GM18498 (cell line): ENCODE data around the gene PCDHGA7.
"Not testable (repeated sequence)": the region's sequence is repeated elsewhere in the genome, so short reads cannot be mapped to it uniquely, and the experiment has no call there.

Source experiments
- ATAC-seq: cut with Tn5 transposase; IDR thresholded peaks from one replicate; pipeline ENCODE4 v1.9.1; 2021; ENCODE audit warnings: mild to moderate bottlenecking, moderate library complexity; ENCODE audit not compliant: unreplicated experiment

PCDHGA7 gene

GRCh38 chr5:141397756-141398551 lies 15.4 kb downstream of the PCDHGA7 start, which contains the start of gene PCDHGB5:
TSS of gene PCDHGB5 (plus strand) at chr5:141397947. CDS start at chr5:141398128, 181 bp downstream.
- peak; percentile 79 for ATAC-seq

- no peak for ATAC-seq
Observed at GRCh38 chr5:141398608-141399007, 16.1 kb downstream of the PCDHGA7 start.

DNA sequence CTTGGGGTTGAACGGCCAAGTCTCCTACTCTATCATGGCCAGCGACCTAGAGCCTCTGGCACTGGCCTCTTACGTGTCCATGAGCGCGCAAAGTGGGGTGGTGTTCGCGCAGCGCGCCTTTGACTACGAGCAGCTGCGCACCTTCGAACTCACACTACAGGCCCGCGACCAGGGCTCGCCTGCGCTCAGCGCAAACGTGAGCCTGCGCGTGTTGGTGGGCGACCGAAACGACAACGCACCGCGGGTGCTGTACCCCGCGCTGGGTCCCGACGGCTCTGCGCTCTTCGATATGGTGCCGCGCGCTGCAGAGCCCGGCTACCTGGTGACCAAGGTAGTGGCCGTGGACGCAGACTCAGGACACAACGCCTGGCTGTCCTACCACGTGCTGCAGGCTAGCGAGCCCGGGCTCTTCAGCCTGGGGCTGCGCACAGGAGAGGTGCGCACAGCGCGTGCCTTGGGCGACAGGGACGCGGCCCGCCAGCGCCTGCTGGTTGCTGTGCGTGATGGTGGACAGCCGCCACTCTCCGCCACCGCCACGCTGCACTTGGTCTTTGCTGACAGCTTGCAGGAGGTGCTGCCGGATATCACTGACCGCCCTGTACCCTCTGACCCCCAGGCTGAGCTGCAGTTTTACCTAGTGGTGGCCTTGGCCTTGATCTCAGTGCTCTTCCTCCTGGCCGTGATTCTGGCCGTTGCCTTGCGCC lies 17.2 kb downstream of the PCDHGA7 start:
- no peak for ATAC-seq

- no peak for ATAC-seq
Observed at GRCh38 chr5:141402553-141403243, 20.2 kb downstream of the PCDHGA7 start, which contains the start of gene PCDHGA9. TSS of gene PCDHGA9 (plus strand) at chr5:141402778. CDS start at chr5:141402953, 175 bp downstream.

- ATAC-seq, result no peak
Observed at GRCh38 chr5:141403387-141403786, 20.8 kb downstream of the PCDHGA7 start.

- not testable (repeated sequence) for ATAC-seq
Observed at GRCh38 chr5:141407790-141408505, 25.4 kb downstream of the PCDHGA7 start, which contains the start of gene PCDHGB6. TSS of gene PCDHGB6 (plus strand) at chr5:141408021. CDS start at chr5:141408203, 182 bp downstream.

DNA sequence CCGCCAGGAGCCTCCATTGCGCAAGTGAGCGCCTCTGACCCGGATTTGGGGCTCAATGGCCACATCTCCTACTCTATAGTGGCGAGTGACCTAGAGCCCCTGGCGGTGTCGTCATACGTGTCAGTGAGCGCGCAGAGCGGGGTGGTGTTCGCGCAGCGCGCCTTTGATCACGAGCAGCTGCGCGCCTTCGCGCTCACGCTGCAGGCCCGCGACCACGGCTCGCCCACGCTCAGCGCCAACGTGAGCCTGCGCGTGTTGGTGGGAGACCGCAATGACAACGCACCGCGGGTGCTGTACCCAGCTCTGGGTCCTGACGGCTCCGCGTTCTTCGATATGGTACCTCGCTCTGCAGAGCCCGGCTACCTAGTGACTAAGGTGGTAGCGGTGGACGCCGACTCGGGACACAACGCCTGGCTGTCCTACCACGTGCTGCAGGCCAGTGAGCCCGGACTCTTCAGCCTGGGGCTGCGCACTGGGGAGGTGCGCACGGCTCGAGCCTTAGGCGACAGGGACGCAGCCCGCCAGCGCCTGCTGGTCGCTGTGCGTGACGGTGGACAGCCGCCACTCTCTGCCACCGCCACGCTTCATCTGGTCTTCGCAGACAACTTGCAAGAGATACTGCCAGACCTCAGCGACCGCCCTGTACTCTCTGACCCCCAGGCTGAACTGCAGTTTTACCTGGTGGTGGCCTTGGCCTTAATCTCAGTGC lies 27.2 kb downstream of the PCDHGA7 start:
- ATAC-seq, result no peak

GRCh38 chr5:141411575-141411974 lies 29.0 kb downstream of the PCDHGA7 start:
- ATAC-seq, result no peak

DNA sequence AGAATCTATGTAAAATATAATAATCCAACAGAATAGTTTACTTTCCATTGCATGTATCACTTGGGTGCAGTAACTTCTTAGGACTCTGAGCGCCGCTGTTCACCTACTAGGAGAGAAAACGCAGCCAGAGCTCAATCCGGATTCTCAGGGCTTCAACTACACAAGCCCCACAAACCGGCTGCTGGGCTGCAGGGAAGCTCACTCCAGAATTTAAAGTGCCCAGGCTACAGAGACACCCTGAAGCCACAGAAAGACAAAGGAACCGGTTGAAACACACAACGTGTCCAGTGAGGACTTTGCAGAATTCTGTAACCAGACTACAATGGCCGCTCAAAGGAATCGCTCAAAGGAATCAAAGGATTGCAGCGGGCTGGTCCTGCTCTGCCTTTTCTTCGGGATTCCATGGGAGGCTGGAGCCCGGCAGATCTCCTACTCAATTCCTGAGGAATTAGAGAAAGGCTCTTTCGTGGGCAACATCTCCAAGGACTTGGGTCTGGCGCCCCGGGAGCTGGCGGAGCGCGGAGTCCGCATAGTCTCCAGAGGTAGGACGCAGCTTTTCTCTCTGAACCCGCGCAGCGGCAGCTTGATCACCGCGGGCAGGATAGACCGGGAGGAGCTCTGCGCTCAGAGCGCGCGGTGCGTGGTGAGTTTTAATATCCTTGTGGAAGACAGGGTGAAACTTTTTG lies 30.5 kb downstream of the PCDHGA7 start, which contains the start of gene PCDHGA10:
TSS of gene PCDHGA10 (plus strand) at position 134 of the 686 bp plus-strand sequence. CDS start at position 323, 189 bp downstream.
- peak; percentile 86 for ATAC-seq

- ATAC-seq, result no peak
Observed at GRCh38 chr5:141413540-141414069, 31.1 kb downstream of the PCDHGA7 start.

DNA sequence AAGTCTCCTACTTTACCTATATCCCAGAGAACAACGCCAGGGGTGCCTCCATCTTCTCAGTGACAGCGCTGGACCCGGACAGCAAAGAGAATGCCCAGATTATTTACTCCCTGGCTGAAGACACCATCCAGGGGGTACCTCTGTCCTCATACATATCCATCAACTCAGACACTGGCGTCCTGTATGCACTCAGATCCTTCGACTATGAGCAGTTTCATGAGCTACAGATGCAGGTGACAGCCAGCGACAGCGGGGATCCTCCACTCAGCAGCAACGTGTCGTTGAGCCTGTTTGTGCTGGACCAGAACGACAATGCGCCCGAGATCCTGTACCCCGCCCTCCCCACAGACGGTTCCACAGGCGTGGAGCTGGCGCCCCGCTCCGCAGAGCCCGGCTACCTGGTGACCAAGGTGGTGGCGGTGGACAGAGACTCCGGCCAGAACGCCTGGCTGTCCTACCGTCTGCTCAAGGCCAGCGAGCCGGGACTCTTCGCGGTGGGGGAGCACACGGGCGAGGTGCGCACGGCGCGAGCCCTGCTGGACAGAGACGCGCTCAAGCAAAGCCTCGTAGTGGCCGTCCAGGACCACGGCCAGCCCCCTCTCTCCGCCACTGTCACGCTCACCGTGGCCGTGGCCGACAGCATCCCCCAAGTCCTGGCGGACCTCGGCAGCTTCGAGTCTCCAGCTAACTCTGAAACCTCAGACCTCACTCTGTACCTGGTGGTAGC lies 32.2 kb downstream of the PCDHGA7 start:
- not testable (repeated sequence) for ATAC-seq

GRCh38 chr5:141415275-141415618 lies 32.7 kb downstream of the PCDHGA7 start:
- not testable (repeated sequence) for ATAC-seq

DNA sequence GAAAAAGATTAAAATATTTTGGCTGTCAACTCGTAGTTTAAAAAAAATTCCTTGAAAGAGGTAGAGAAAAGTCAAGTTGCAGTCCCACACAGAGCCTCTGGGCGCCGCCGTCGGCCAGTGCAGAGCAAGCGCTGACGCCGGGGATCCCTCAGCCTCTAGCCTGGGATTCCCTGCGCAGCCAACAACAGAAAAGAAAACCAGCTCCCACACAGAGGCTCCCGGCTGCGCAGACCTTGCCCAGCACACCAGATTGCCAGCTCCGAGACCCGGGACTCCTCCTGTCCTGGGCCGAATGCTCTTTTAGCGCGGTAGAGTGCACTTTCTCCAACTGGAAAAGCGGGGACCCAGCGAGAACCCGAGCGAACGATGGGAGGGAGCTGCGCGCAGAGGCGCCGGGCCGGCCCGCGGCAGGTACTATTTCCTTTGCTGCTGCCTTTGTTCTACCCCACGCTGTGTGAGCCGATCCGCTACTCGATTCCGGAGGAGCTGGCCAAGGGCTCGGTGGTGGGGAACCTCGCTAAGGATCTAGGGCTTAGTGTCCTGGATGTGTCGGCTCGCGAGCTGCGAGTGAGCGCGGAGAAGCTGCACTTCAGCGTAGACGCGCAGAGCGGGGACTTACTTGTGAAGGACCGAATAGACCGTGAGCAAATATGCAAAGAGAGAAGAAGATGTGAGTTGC lies 35.1 kb downstream of the PCDHGA7 start, which contains the start of gene PCDHGB7:
TSS of gene PCDHGB7 (plus strand) at position 184 of the 679 bp plus-strand sequence. CDS start at position 367, 183 bp downstream.
- ATAC-seq, result peak; percentile 68

DNA sequence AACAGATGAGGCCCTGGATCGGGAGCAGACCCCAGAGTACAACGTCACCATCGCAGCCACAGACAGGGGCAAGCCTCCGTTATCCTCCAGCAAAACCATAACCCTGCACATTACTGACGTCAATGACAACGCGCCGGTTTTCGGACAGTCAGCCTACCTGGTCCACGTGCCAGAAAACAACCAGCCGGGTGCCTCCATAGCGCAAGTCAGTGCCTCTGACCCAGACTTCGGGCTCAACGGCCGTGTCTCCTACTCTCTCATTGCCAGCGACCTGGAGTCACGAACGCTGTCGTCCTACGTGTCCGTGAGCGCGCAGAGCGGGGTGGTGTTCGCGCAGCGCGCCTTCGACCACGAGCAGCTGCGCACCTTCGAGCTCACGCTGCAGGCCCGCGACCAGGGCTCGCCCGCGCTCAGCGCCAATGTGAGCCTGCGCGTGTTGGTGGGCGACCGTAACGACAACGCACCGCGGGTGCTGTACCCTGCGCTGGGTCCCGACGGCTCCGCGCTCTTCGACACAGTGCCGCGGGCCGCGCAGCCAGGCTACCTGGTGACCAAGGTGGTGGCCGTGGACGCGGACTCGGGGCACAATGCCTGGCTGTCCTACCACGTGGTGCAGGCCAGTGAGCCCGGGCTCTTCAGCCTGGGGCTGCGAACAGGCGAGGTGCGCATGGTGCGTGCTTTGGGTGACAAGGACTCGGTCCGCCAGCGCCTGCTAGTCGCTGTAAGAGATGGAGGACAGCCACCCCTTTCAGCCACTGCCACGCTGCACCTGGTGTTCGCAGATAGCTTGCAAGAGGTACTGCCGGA lies 36.7 kb downstream of the PCDHGA7 start:
- ATAC-seq, result no peak

- ATAC-seq, result peak; percentile 65
Observed at GRCh38 chr5:141420855-141421488, 38.4 kb downstream of the PCDHGA7 start, which contains the start of gene PCDHGA11. TSS of gene PCDHGA11 (plus strand) at chr5:141421051. CDS start at chr5:141421228, 177 bp downstream.

GRCh38 chr5:141421489-141421855 lies 38.9 kb downstream of the PCDHGA7 start:
- no peak for ATAC-seq
